Activated CD4-positive, alpha-beta memory T cell treated with anti-CD3 and anti-CD28 coated beads, Interleukin-2, amount 10 ng/mL, durations not matched to agents 7 days and 5 days (primary cell): ENCODE measurements around the gene THEM4. TPM values are rescaled to one million over a fixed set of nuclear protein-coding genes. Genes with fewer than 3 reads are reported as not detected.

Experiments
- CTCF ChIA-PET: fragments of 350-600 bp; sonication (Branson Sonifier 250); formaldehyde crosslinking; loops from one replicate; lab custom pipeline; 2021; ENCODE audit warnings: antibody characterized with exemption, inconsistent platforms; lab: Charles Lee
- POLR2A ChIA-PET: fragments of 350-600 bp; sonication (Branson Sonifier 250); formaldehyde crosslinking; loops from one replicate; lab custom pipeline; 2021; ENCODE audit warnings: antibody characterized with exemption; lab: Charles Lee
- DNase-seq: peaks from one replicate; pipeline ENCODE4 v3.0.0-alpha.2; 2020
- H3K27ac Mint-ChIP-seq: one replicate; pipeline ENCODE4 v1.8.0; 2021; ENCODE audit warnings: mild to moderate bottlenecking, mixed read lengths
- H3K27me3 Mint-ChIP-seq: one replicate; pipeline ENCODE4 v1.8.0; 2021; ENCODE audit warnings: mixed read lengths
- H3K36me3 Mint-ChIP-seq: one replicate; pipeline ENCODE4 v1.8.0; 2021; ENCODE audit warnings: low read depth, mixed read lengths
- H3K4me1 Mint-ChIP-seq: one replicate; pipeline ENCODE4 v1.8.0; 2021; ENCODE audit warnings: mixed read lengths
- H3K4me3 Mint-ChIP-seq: one replicate; pipeline ENCODE4 v1.8.0; 2021; ENCODE audit warnings: mild to moderate bottlenecking, mixed read lengths
- H3K9me3 Mint-ChIP-seq: one replicate; pipeline ENCODE4 v1.8.0; 2021; ENCODE audit warnings: mixed read lengths
- total RNA-seq, 2 experiments: library from RNA; stranded (reverse); gene quantifications; one replicate each; pipeline ENCODE4 v1.2.3, GENCODE V29; 2021

Gene THEM4
- total RNA-seq, 2 experiments from 2014 or later, result 26.3 to 28.6 TPM

DNA sequence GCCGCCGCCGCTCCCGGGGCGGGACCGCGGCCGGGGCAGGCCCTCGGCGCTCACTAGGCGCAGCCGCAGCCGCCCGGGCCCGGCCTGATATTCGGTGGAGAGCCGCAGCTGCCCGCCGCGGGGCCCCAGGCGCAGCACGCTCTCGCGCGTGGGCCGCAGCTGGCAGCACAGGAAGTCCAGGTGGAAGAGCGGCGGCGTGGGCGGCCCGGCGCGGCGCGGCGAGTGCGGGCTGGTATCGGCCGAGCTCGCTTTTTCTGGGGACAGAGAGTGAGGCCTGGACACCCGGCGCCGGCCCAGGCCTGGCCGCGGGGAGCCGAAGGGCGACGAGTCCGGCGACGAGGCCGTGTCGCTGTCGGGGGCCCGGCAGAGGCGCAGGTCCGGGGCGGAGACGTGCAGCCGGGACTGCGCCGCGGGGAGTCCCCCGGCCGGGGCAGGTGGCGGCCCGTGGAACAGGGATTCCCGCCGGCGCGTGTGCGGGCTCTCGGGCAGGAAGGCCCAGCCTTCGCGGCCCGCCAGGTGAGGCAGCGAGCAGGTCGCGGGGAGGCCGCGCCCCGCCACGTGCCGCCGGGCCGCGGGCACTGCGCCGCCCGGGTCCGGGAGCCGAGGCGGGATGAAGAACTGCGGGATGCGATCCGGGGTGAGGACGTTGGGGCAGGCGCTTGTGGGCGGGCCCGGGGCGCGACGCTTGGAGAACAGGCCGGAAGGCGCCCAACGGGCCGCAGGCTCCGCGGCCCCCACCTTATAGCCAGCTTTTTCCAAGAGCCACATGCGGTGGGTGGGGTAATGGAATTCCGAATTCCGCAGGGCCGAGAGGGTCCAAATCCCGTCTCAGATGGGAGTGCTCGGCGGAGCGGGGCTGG lies 70.9 kb downstream of the THEM4 start:
- ChIA-PET POLR2A (interaction anchor here (0.9 to 4.1 kb wide), 17 partner anchors 8 to 155 kb away, joined by 3 to 21 read pairs (median 9); partner anchors contain the start of genes MRPL9, RORC, TDRKH and THEM4), CTCF (interaction anchor here (0.8 to 2.8 kb wide), 4 partner anchors 8 to 414 kb away, joined by 3 to 21 read pairs (median 14); partner anchors contain the start of gene TDRKH)
- H3K4me3 Mint-ChIP-seq, result peak overlapping the region; percentile 89
- H3K27ac Mint-ChIP-seq, result peak overlapping the region; percentile 98
- no peaks in the 10 kb centered on the region for H3K27me3 Mint-ChIP-seq
- no peaks in the 10 kb centered on the region for H3K9me3 Mint-ChIP-seq
- peaks cover 74% of the 10 kb centered on the region for H3K4me1 Mint-ChIP-seq
- H3K36me3 Mint-ChIP-seq, result peaks cover 22% of the 10 kb centered on the region
- DNase-seq, result peak; percentile 46

DNA sequence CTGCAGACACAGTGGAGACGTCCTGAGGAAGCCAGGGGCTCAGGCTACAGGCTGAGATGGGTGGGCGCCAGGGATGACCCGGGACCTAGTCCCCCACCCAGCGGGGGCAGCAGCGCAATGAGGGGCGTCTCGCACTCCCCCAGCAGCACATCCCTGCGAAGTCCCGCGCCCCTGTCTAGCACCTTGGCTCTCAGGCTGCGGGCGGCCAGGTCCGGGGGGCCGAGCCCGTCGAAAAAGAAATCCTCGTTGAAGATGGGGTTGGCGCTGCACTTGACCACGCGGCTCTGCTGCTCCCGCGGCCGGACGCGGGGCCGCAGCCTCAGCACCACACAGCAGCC lies 71.5 kb downstream of the THEM4 start:
- Mint-ChIP-seq H3K4me3 (peak overlapping the region; percentile 89), H3K27ac (peak overlapping the region; percentile 98), H3K9me3 (no peaks in the 10 kb centered on the region), H3K27me3 (no peaks in the 10 kb centered on the region), H3K4me1 (peaks cover 79% of the 10 kb centered on the region), H3K36me3 (peaks cover 19% of the 10 kb centered on the region)
- CTCF ChIA-PET, result interaction anchor here (0.8 to 2.8 kb wide), 3 partner anchors 11 to 413 kb away, joined by 3 to 21 read pairs (median 18); partner anchors contain the start of gene TDRKH
- no peak for DNase-seq
- POLR2A ChIA-PET, result interaction anchor here (0.9 to 4.1 kb wide), 8 partner anchors 7 to 155 kb away, joined by 3 to 19 read pairs (median 6); partner anchors contain the start of genes MRPL9, RORC, TDRKH and THEM4

DNA sequence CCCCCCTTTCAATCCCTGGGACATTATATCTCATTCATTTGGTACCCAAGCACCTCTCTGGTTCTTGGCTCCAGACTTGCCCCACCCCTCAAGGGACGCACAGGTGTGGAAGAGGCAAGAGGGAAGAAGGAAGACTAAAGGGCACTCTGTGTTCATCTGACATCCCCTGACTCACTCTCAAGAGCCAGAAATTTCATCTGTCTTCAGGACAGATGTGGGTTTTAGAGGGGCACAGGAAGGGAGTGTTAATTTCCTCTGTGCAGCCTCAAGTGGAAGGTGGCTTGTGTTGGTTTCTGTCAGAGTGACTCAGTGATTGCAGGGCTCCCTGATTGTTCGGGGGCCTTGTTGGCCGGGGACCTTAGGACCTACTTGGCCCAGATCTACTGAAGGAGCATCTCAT lies 72.1 kb downstream of the THEM4 start:
- POLR2A ChIA-PET, result interaction anchor here (0.6 to 2.5 kb wide), 14 partner anchors 10 to 497 kb away, joined by 3 to 18 read pairs (median 4); partner anchors contain the start of genes MRPL9 and TDRKH
- DNase-seq, result peak; percentile 48
- peaks cover 17% of the 10 kb centered on the region for H3K36me3 Mint-ChIP-seq
- CTCF ChIA-PET, result interaction anchor here (0.6 to 2.8 kb wide), 25 partner anchors 9 to 484 kb away, joined by 3 to 21 read pairs (median 5); partner anchors contain the start of genes MRPL9 and TDRKH
- H3K4me1 Mint-ChIP-seq, result peaks cover 86% of the 10 kb centered on the region
- peak overlapping the region; percentile 89 for H3K4me3 Mint-ChIP-seq
- H3K27me3 Mint-ChIP-seq, result no peaks in the 10 kb centered on the region
- no peaks in the 10 kb centered on the region for H3K9me3 Mint-ChIP-seq
- peak overlapping the region; percentile 98 for H3K27ac Mint-ChIP-seq

DNA sequence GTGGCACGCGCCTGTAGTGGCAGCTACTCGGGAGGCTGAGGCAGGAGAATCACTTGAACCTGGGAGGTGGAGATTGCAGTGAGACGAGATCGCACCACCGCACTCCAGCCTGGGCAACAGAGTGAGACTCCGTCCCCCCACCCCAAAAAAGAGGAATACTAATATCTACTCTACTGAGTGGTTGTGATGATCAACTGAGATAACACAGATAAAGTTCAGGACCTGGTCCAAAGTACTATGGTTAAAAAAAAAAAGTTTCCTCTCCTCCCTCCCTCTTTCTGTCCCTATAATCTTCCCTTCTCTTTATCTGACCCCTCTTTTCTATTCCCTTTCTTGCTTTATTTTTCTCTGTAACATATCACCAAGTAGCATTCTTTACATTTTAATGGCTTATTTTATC lies 73.7 kb downstream of the THEM4 start:
- Mint-ChIP-seq H3K9me3 (no peaks in the 10 kb centered on the region), H3K36me3 (peaks cover 6% of the 10 kb centered on the region), H3K27ac (peak overlapping the region; percentile 1), H3K27me3 (no peaks in the 10 kb centered on the region), H3K4me3 (no peak overlapping the region), H3K4me1 (peaks cover 88% of the 10 kb centered on the region)
- DNase-seq, result no peak
- ChIA-PET CTCF (interaction anchor here (0.5 to 2.8 kb wide), 20 partner anchors 8 to 535 kb away, joined by 3 to 21 read pairs (median 5); partner anchors contain the start of genes MRPL9 and TDRKH), POLR2A (interaction anchor here (0.8 to 2.3 kb wide), 10 partner anchors 10 to 113 kb away, joined by 3 to 8 read pairs (median 4); partner anchors contain the start of genes MRPL9 and TDRKH)

DNA sequence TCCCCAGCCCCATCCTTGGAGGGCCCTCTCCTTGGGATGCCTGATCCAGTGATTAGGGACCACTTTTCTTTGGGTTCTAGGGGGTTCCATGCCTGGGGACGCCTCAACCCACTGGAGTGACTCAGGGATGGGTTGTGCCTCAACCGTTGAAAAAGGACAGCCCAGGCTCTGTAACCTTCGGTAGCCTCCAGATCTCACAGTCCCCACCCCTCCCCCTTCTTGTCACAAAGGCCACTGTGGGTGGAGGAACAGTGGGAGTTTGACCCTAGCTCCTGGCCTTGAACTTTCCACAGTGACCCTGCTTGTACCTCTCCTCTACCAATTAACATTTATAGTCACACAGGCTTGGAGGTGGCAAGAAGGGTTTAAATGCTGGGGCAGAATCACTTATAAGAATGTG lies 75.1 kb downstream of the THEM4 start:
- Mint-ChIP-seq H3K4me1 (peaks cover 88% of the 10 kb centered on the region), H3K27me3 (no peaks in the 10 kb centered on the region), H3K36me3 (peaks cover 6% of the 10 kb centered on the region), H3K27ac (peak overlapping the region; percentile 84), H3K4me3 (peak overlapping the region; percentile 2), H3K9me3 (no peaks in the 10 kb centered on the region)
- ChIA-PET CTCF (interaction anchor here (0.7 to 2.2 kb wide), 11 partner anchors 13 to 390 kb away, joined by 3 to 12 read pairs (median 3); no protein-coding TSS in a partner anchor), POLR2A (interaction anchor here (0.8 to 1.5 kb wide), 6 partner anchors 8 to 241 kb away, joined by 3 to 8 read pairs (median 4); no protein-coding TSS in a partner anchor)
- DNase-seq, result no peak

DNA sequence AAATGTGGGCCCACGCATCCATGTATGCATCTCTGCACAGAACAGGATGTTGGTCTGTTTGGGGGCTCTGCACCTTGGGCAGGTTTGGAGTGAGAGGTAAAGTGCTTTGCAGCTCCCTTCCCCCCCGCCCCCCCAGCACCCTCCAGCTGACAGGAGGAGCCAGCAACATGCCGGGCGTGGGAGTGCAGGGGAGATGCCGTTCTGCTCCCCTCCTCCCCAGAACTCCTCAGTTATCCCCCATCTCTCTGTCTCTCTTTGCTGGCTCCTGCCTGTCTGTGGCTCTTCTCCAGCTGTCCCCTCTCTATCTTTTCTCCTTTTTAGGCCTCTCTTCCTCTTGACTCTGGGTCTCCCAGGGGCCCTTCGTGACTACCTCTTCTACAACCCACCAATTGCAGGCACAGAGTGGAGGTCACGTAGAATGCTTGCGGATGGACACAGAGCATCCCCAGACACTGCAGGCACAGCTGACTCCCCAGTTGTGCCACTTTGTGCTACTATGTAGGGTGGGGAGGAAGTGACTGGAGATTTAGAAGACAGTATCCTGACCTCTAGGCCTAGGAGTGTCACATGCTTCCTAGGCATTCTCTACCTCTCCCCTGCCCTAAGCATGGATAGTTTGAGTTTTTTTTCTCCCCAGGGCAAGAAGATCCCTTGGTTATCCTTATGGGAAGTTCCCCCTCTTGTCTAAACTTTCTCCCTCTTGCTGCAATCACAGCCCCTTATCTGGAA lies 76.0 kb downstream of the THEM4 start:
- no peaks in the 10 kb centered on the region for H3K9me3 Mint-ChIP-seq
- ChIA-PET POLR2A (interaction anchor here (1.1 to 6.3 kb wide), 3 partner anchors 9 to 17 kb away, joined by 5 to 48 read pairs (median 6); no protein-coding TSS in a partner anchor), CTCF (interaction anchor here (0.9 to 2.2 kb wide), 3 partner anchors 54 to 239 kb away, joined by 3 to 12 read pairs (median 4); partner anchors contain the start of gene MRPL9)

DNA sequence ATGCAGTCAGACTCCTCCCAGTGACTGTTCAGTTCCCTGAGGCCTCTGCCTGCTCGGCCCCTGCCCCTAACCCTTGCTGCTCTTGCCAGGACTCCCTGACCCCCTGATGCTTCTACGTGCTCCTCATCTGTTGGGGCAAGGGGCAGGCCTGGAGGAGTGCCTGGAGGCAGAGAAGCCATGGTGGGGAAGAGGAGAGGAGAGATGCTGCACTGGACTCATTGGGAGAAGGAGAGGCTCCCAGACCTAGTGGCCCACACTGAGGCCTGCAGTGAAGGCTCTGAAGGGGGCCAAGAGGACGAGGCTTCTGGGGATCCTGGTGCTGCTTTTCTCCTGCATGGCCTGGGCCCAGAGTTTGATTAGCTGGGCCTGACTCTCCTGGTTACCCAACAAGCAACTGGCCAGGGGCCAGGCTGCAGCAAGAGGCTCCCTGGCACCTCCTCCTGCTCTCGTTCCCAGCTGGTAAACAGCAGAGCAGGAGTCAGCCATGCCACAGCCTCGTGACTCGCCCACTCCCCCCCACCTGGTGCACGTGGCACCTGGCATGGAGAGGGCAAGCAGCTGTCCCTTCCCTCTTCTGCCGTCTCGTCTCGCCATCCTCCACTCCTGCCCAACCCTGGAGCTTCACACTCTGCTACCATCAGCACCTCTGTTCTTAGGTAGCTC lies 76.9 kb downstream of the THEM4 start:
- DNase-seq, result no peak
- ChIA-PET POLR2A (interaction anchor here (1.1 to 6.3 kb wide), 4 partner anchors 8 to 42 kb away, joined by 5 to 48 read pairs (median 18); partner anchors contain the start of gene TDRKH), CTCF (interaction anchor here (1.9 kb wide), 1 partner anchor 69 kb away, joined by 4 read pairs; the partner anchor contains the start of gene MRPL9)
- Mint-ChIP-seq H3K27me3 (no peaks in the 10 kb centered on the region), H3K36me3 (peaks cover 3% of the 10 kb centered on the region), H3K4me3 (peak overlapping the region; percentile 65), H3K9me3 (no peaks in the 10 kb centered on the region), H3K4me1 (peaks cover 99% of the 10 kb centered on the region), H3K27ac (peak overlapping the region; percentile 97)

More for the DNA sequence above, 76.0 kb downstream of the THEM4 start:
- DNase-seq, result no peak
- H3K27me3 Mint-ChIP-seq, result no peaks in the 10 kb centered on the region
- H3K36me3 Mint-ChIP-seq, result peaks cover 6% of the 10 kb centered on the region
- peak overlapping the region; percentile 97 for H3K27ac Mint-ChIP-seq
- peak overlapping the region; percentile 65 for H3K4me3 Mint-ChIP-seq
- H3K4me1 Mint-ChIP-seq, result peaks cover 95% of the 10 kb centered on the region

DNA sequence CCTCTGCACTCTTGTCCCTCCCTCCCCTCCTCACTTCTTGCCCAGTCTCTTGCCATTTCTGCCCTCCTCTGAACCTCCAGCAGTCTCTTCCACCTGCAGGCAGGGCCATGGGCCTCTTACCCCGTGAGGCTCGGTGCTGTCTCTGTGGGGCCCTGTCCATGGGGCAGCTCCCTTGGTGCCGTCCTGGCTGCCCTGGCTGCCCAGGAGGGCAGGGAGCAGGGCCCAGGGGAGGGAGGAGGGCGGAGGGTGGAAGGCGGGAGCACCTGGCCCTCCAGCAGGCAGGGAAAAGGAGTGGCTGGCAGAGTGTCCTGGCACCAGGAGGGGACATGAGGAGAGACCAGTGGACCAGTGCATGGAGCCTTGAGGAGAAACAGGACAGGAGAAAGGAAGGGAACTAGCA lies 77.7 kb downstream of the THEM4 start, which contains the start of gene RORC:
Gene RORC (minus strand): TSS at position 198 of the 400 bp plus-strand sequence. CDS start 38 bp downstream, at position 160.
- ChIA-PET POLR2A (interaction anchor here (1.8 to 6.3 kb wide), 3 partner anchors 8 to 41 kb away, joined by 19 to 48 read pairs (median 30); partner anchors contain the start of genes C2CD4D and TDRKH), CTCF (interaction anchor here (1.4 kb wide), 1 partner anchor 21 kb away, joined by 4 read pairs; no protein-coding TSS in a partner anchor)
- Mint-ChIP-seq H3K27ac (peak within 1 kb of the TSS; percentile 97), H3K4me1 (peaks cover 99% of the 10 kb centered on the region), H3K4me3 (peak within 1 kb of the TSS; percentile 65), H3K9me3 (no peaks in the 10 kb centered on the region), H3K27me3 (no peaks in the 10 kb centered on the region), H3K36me3 (peaks cover 3% of the 10 kb centered on the region)
- no peak for DNase-seq

DNA sequence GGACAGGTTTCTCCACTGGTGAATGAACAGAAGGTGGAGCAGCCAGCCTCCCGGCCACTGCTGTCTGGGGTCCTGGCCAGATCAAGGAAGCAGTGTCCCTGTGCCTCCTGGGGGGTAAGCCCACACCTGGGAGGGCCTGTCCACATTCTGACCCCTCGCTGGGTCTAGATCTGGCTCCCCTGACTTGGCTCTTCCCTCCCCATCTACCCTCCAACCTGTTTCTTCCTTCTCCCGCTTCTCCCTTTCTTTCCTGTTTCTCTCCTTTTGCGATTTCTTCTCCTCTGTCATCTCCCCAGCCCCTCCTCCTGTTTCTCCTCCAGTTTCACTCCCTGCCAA lies 78.1 kb downstream of the THEM4 start:
- Mint-ChIP-seq H3K9me3 (no peaks in the 10 kb centered on the region), H3K27me3 (no peaks in the 10 kb centered on the region), H3K36me3 (peaks cover 3% of the 10 kb centered on the region), H3K27ac (peak overlapping the region; percentile 97), H3K4me1 (peaks cover 99% of the 10 kb centered on the region), H3K4me3 (peak overlapping the region; percentile 65)
- ChIA-PET POLR2A (interaction anchor here (1.1 to 6.3 kb wide), 6 partner anchors 8 to 115 kb away, joined by 5 to 48 read pairs (median 18); partner anchors contain the start of genes C2CD4D, MRPL9 and TDRKH), CTCF (interaction anchor here (0.7 to 1.7 kb wide), 10 partner anchors 9 to 292 kb away, joined by 3 to 11 read pairs (median 4); partner anchors contain the start of gene C2CD4D)
- DNase-seq, result no peak

DNA sequence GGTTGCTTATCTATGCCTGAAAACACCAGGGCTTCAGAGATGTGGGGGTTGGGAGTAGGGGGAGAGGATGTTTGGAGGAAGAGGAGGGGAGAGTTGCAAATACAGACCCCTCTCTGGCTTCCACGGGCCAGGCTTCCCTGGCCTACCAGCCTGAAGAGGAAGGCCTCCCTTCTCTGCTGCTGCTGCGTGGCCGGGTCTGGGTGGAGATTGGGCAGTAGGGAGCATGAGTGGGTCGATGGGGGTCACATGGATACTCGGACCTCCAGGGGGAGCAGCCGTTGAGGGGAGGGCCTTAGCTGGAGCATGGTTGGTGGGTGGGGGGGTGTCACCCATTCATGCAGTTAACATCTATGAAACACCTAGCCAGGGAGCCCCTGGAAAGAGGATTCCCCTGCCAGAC lies 79.3 kb downstream of the THEM4 start:
- Mint-ChIP-seq H3K27ac (peak overlapping the region; percentile 97), H3K9me3 (no peaks in the 10 kb centered on the region), H3K4me1 (peaks cover 94% of the 10 kb centered on the region), H3K4me3 (peak overlapping the region; percentile 65), H3K36me3 (no peaks in the 10 kb centered on the region), H3K27me3 (no peaks in the 10 kb centered on the region)
- ChIA-PET CTCF (interaction anchor here (0.7 to 1.7 kb wide), 14 partner anchors 9 to 291 kb away, joined by 3 to 11 read pairs (median 4); partner anchors contain the start of gene C2CD4D), POLR2A (interaction anchor here (0.8 to 6.3 kb wide), 13 partner anchors 9 to 548 kb away, joined by 3 to 48 read pairs (median 5); partner anchors contain the start of genes C2CD4D, MRPL9, PSMB4 and TDRKH)
- no peak for DNase-seq
